CD4-positive, alpha-beta T cell treated with Interleukin-17A for 4 hours (primary cell): Measurements from ENCODE around the gene FAM151B.
"Not testable (repeated sequence)": the region's sequence is repeated elsewhere in the genome, so short reads cannot be mapped to it uniquely, and the experiment has no call there.

Experiments
- DNase-seq: peaks from one replicate; pipeline ENCODE4 v3.0.0-alpha.2; 2020; ENCODE audit warnings: mixed read lengths

The FAM151B gene, protein sequence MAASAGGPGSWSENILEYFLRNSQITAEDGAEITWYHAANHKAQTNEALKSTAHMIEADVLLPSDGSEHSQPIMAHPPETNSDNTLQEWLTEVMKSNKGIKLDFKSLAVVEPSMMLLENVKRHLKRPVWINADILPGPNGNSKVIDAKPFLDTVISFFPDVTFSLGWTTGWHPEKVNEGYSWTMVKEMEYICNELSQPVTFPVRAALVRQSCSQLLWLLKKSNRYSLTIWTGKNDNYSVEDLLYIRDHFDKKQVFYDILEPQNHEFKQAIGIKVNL

DNA sequence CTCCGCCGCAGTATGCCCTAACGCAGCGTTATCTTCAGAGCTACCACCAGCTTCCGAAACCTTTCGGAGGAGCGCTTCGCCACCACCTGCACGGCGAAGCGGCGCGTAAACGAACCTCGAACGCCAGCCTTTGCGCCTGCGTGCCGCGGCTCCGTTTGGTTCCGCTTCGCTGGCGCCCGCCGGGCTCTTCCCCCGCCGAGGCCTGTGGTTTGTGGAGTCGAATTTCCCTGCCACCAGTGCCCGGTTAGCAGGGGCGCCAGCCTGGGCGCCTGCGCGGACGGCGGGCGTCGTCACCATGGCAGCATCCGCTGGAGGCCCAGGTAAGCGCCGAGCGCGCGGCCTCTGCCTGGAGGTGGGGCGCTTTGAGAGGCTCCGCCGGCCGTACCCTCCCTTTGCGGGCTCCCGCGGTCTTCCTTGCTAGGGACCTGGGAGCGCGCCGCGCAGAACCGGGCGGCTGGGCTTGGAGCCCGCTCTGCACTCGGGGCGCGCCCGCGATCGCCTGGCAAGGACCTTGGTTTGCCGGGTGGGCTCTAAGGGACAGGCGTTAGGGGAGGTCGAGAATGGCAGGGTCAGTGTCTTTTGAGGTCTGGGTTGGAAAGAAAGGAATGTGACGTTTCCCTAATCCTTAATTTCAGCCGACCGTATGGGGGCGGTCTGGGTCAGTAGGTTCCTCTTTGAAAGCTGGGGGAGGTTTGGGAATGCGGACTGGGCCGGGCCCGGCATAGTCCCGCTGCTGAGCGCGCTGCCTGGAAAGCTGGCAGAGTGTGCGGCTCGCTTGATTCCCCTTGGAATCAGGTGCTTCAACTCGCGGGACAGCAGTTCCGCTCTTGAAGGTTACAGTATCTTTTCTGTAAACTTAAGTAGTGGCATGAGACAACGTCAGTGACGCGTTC, at the start of gene FAM151B:
FAM151B (plus strand) TSS at position 272 of the 893 bp plus-strand sequence; CDS start at position 296, 24 bp downstream.
- peak; percentile 84 for DNase-seq

DNA sequence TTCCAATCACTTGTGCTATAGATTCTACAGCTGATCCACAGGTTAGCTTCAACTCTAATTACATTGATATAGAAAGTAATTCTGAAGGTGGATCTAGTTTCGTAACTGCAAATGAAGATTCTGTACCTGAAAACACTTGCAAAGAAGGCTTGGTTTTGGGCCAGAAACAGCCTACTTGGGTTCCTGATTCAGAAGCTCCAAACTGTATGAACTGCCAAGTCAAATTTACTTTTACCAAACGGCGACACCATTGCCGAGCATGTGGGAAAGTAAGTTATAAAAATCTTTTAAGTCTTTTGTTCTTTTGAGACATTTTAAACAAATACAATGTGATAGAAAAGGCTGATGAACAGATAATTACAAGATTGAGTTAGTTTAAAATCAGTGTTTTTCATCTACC, 49.2 kb upstream of the FAM151B start:
- no peak for DNase-seq

DNA sequence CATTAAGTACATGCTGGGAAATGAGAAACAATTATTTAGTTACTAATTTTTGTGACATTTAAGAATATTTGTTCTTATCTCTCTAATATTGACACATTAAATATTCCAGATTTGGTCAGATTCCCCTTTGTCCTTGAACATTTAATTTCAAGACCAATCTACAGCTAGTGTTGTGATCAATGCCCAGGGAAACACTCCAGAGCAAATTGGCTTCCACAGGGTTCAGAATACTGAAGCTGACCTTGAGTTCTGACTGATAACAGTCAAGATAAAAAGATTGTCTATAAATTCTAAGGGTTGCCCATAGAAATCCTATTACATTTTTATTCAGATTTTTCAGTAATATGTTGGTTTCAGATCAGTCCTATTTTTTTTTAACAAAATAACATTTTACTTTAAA, 48.7 kb upstream of the FAM151B start:
- DNase-seq: no peak

DNA sequence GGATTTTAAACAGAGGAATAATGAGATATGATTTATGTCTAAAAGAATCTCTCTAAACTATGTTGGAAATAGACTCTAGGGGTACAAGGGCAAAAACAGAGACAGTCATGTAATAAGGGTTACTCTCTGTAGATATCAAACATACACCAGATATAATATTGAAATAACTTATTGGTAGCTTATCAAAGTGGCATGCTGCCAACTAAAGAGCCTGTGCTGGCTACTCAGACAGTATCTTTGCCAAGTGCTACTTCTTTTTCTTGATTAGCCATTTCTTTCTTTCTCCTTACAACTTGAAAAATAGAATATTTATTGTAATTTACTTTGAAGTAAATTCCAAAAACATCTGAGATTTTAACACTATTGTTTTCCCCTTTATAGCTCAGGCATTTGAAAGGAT, 45.2 kb upstream of the FAM151B start:
- DNase-seq: no peak

DNA sequence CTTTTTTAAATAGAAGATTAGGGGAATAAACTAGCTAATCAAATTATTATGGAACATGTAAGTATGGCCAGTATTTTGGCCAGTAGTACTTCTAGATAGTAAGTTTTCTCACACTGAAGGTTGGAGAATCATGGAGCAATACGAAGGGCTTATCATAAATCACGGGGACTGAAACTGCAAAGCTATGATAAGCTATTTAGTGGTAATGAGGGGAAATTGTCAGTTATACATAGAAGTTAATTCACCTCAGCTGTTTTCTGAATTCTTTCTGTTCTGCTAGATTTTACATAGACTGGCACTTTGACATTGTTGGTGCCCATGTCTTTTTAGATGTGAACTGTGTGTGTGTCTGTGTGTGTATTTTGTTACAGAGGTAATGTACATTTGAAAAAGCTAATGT, 34.5 kb upstream of the FAM151B start:
- DNase-seq: no peak

DNA sequence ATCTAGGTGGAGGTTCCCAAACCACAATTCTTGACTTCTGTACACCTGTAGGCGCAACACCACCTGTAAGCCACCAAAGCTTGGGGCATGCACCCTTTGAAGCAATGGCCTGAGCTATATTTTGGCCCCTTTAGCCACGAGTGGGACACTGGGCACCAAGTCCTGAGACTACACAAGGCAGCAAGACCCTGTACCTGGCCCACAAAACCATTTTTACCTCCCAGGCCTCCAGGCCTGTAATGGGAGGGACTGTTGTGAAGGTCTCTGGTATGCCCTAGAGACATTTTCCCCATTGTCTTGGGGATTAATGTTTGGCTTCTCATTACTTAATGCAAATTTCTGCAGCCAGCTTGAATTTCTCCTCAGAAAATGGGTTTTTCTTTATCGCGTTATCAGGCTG, 24.6 kb upstream of the FAM151B start:
- no peak for DNase-seq

DNA sequence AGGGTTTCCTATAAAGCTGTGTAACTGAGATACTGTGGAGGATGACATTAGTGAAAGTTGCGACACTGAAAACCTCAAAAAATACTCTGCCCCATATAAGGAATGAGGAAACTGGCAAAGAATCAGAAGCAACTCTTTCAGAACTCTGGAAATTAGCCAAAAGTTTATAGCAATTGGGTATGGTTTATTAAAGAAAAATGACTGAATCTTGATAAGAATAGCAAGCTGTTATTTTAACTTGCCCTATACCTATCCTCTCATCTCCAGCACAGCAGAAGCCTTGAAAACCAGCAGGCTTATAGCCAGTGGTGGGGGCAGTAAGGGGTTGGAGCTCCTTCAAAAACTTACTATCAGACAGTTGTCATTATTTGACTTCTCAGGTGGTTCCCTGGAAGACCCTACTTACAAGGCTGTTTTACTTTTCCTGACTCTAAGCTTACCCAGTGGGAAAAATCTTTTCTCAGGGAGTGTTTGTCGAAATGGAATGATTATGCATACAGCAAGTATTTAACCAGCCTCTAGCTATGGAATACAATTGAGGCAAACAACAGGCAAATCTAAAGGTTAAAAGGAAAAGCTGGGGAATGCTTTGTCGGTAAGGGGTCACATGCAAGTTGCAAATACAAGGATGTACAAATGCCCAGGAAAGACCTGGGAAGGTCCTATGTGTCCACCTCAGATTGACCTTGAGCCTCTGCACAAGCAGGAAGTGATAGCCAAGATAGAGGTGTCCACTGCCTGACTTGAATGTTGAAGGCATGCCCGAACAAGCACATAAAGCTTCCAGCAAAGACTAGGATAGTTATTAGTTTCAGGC, 21.0 kb upstream of the FAM151B start:
- DNase-seq: no peak

DNA sequence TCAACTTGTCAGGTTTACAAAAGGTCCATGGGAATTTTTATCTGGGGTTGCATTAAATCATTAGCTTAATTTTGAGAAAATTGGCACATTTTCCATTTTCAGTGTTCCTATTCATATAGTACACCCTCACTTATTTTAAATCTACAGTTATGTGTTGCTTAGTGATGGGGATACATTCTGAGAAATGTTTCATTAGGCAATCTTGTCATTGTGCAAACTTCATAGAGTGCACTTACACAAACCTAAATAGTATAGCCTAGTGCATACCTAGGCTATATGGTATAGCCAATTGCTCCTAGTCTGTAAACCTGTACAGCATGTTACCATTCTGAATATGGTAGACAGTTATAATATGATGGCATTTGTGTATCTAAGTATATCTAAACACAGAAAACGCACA, 19.8 kb upstream of the FAM151B start:
- DNase-seq: no peak

DNA sequence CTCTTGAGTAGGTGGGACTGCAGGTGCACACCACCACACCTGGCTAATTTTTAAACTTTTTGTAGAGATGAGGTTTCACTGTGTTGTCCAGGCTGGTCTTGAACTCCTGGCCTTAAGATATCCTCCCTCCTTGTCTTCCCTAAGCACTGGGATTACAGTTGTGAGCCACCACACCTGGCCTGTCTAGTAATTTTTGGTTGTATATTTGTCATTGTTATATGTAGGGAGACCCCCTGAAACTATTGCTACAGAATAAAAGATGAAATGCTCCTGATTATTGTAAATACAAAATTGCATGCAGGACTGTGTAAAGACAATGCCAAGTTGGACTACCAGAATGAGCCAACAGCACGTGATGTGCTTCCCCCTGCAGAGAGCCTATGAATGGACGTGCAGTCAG, 17.3 kb upstream of the FAM151B start:
- not testable (repeated sequence) for DNase-seq

DNA sequence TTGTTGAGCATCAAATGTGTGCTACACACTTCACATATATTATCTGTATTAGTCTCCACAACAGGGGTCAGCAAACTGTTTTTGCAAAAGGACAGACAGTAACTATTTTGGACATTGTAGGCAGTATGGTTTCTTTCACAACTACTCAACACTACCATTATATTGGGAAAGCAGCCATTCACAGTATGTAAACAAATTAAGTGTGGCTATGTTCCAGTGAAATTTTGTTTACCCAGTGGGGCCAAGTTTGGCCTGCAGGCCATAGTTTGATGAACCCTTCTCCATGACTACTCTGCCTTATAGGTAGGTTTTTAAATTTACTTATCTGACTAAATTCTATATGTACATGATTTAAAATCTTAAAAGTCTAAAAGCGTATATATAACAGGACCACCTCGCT, 13.0 kb upstream of the FAM151B start:
- DNase-seq: no peak

DNA sequence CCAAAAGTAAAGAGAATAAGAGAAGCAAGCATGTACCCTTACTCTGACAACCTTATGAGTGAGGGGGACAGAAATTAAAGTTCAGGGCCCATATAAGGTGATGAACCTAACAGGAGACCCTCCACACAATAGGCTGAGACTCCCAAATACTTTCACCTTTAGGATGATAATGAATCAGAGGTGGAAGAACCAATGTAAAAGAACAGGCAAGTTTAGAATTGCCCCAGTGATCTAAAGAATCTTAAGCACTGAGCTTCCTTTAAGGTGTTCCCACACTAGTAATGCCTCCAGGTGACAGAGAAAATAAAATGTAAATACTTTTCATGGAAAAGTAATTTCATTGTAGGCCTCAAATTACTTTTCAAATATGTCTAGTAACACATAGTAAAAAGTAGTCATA, 8.2 kb upstream of the FAM151B start:
- no peak for DNase-seq

DNA sequence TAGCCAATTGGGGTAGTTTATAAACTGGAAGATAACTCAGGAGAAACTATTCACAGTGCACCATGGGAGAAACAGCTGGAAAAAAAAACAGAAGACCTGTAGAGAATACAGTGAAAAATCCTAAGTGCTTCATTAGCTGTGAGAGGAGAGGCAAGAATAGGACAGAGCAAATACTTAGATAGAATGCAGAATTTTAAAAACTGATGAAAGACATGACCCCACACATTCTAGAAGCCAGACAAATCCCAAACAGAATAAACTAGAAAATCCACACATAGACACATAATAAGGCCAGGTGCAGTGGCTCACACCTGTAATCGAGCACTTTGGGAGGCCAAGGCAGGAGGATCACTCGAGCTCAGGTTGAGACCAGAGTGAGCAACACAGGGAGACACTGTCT, 7.5 kb upstream of the FAM151B start:
- DNase-seq: no peak

DNA sequence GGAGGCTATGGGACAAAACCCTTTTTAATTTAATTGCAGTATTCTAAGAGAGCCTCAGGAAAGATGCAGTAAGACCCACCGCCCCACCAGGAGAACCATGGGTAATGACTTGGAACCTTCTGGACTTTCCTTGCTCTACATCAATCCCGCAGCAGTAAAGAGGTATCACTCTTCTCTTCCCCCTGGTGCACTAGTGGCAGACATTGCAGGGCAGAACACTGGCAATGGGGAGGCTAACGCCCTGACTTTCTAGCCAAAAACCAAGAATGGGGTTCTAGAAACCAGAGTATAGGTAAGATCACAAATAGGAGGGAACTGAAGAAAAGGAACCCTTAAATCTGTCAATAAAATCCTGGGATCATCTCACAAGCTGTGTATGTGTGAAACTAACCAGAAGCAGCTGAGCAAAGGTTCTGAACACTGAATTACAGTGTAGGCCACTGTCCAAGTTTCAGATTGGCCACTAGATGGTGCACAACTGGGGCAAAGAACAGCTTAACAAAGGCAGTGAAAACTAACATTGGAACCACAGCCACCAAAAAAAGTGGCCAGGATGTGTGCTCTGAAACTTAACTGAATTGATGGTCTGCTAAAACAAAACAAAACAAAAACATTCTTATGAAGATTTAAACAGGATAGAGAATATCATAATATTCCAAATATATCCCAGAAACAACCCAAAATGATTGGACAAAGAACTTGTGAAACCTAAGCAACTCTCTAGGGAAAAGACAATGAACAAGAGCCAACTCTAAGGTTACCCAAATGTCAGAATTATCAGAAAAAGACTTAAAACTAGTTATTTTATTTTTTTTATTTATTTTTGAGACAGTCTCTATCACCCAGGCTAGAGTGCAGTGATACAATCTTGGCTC, 6.6 kb upstream of the FAM151B start:
- peak; percentile 40 for DNase-seq

DNA sequence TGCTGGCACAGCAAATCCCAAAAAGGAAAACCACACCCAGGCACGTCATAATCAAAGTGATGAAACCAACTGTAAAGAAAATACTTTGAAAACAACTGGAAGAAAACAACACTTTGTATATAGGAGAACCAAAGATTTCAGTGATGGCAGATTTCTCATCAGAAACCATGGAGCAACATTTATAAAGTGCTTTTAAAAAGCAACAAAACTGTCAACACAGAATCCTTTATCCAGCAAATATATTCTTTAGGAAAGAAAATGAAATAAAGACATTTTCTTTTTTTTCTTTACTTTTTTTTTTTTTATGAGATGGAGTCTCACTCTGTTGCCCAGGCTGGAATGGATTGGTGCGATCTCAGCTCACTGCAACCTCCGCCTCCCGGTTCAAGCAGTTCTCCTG, 5.3 kb upstream of the FAM151B start:
- DNase-seq: no peak

DNA sequence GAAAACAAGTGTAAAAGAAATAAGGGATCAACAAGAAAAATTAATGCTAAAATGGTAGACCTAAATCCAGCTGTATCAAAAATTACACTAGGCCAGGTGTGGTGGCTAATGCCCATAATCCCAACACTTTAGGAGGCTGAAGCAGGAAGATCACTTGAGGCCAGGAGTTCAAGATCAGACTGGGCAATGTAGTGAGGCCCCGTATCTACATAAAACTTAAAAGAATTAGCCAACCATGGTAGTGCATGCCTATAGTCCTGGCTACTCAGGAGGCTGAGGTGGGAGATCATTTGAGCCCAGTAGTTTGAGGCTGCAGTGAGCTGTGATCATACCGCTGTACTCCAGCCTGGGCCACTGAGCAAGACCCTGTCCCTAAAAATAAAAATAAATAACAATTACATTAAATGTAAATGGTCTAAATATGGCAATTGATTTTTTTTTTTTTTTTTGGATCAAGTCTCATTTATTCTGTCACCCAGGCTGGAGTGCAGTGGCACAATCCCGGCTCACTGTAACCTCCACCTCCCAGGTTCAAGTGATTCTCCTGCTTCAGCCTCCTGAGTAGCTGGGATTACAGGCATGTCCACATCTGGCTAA, 4.2 kb upstream of the FAM151B start:
- DNase-seq: no peak

DNA sequence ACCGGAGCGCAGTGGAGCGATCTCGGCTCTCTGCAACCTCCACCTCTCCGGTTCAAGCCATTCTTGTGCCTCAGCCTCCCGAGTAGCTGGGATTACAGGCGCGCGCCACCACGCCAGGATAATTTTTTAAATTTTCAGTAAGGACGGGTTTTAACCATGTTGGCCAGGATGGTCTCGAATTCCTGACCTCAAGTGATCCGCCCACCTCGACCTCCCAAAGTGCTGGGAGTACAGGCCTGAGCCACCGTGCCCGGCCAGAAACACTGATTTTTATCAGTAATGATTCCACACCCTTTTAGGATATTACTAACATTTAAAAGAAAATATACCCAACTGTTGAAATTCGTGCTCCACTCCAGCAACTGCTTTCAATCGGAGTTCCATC, 464 bp upstream of the FAM151B start:
- no peak for DNase-seq

DNA sequence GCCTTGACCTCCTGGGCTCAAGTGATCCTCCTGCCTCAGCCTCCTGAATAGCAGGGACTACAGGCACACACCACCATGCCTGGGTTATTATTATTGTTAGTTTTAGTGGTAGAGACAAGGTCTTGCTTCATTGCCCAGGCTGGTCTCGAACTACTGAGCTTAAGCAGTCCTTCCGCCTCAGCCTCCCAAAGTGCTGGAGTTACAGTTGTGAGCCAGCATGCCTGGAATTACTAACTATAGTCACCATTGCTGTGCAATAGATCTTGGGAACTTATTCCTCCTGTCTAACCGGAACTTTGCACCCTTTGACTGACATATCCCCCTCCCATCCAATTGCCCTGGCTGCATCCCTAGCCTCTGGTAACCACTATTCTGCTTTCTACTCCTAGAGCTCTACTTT, 3.4 kb downstream of the FAM151B start:
- DNase-seq: no peak

DNA sequence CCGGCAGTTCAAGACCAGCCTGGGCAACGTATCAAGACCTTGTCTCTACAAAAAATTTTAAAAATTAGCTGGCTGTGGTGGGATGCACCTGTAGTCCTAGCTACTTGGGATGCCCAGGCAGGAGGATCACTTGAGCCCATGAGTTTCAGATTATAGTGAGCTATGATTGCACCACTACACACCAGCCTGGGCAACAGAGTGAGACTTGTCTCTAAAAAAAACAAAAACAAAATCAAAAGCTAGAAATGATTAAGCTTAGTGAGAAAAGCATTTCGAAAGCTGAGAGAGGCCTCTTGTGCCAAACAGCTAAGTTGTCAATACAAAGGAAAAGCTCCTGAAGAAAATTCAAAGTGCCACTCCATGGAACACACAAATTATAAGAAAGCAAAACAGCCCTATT, 4.8 kb downstream of the FAM151B start:
- no peak for DNase-seq

DNA sequence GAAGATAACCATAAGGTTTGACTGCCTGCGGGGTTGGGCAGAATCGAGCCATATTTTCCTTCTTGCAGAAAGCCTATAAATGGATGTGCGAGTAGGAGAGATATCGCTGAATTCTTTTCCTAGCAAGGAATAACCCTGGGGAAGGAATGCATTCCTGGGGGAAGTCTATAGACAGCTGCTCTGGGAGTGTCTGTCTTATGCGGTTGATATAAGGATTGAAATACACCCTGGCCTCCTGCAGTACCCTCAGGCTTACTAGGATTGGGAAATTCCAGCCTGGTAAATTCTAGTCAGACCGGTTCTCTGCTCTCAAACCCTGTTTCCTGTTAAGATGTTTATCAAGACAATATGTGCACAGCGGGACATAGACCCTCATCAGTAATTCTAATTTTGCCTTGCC, 5.5 kb downstream of the FAM151B start:
- DNase-seq: not testable (repeated sequence)

DNA sequence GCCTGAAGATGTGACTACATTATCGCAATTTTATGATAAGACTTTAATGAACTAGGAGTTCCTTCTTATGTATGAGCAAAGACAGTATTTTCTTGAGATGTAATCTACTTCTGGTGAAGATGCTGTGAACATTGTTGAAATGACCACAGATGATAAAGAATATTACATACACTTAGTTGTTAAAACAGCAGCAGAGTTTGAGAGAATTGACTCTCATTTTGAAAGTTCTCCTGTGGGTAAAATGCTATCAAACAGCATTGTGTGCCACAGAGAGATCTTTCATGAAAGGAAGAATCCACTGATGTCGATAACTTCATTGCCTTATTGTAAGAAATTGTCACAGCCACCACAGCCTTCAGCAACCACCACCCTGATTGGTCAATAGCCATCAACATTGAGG, 8.0 kb downstream of the FAM151B start:
- no peak for DNase-seq

DNA sequence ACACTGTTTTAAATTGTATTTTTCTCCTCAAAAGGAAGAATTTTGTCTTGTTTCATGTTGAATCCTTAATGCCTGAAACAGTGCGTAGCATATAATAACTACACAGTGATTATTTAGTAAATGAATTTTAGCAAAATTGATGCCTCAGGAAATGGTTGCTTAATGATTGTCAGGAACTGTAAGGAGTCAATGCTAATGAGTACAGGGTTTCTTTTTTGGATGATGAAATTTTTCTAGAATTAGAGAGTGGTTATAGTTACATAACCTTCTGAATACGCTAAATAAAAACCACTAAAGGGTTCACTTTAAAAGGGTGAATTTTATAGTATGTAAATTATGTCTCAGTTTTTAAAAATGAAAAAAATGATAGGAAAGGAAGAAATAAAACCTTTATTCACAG, 14.9 kb downstream of the FAM151B start:
- DNase-seq: no peak

DNA sequence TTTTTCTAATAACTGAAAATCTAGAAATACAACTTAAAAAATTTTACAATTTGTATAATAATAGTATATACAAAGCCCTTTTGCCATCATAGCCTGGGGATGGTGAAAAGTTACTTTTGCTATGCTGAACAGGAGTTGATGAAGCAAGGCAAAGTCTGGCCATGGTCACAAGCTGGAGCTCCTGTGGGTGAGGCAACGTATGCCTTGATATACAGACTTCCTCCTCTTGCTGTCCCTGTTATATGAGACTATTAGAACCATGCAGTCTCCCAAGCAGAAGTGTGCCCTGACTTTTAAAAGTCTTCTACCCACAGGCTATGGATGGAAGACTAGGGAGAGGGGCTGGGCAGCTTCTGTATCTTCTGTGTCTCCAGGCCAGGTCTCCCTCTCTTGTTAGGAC, 15.7 kb downstream of the FAM151B start:
- DNase-seq: no peak
